PFSK-1 (cell line): ENCODE data around the gene SAMM50.

Experiments used
- FOXP2 ChIP-seq: optimal IDR thresholded peaks from 2 replicates; pipeline ENCODE3; 2011; ENCODE audit warnings: borderline replicate concordance, control low read depth, inconsistent platforms; ENCODE audit not compliant: insufficient read depth; ENCODE audit errors: extremely low read length, extremely low read depth
- POLR2AphosphoS5 ChIP-seq: IDR thresholded peaks from 2 replicates; pipeline ENCODE4 v1.6.1; 2012; ENCODE audit warnings: low read depth, mild to moderate bottlenecking, control low read depth, low read length, moderate library complexity
- SIN3A ChIP-seq: IDR thresholded peaks from 2 replicates; pipeline ENCODE4 v1.6.1; 2012; ENCODE audit warnings: mild to moderate bottlenecking, low read length, moderate library complexity, borderline replicate concordance; ENCODE audit not compliant: insufficient read depth
- TAF1 ChIP-seq: IDR thresholded peaks from 2 replicates; pipeline ENCODE4 v1.6.1; 2012; ENCODE audit warnings: low read length, control low read depth, borderline replicate concordance; ENCODE audit not compliant: insufficient read depth
- TF ChIP-seq, protein P1 (sequence below), 2 experiments: IDR thresholded peaks; 2 replicates each; pipeline versions ENCODE4 v1.6.1 to v1.8.0; 2011 to 2012; ENCODE audit warnings: low read depth in 2 of 2, low read length in 2 of 2, control low read depth in 1 of 2, inconsistent platforms in 1 of 2, mild to moderate bottlenecking in 1 of 2, moderate library complexity in 1 of 2; ENCODE audit not compliant: insufficient read depth in 1 of 2

Gene SAMM50

DNA sequence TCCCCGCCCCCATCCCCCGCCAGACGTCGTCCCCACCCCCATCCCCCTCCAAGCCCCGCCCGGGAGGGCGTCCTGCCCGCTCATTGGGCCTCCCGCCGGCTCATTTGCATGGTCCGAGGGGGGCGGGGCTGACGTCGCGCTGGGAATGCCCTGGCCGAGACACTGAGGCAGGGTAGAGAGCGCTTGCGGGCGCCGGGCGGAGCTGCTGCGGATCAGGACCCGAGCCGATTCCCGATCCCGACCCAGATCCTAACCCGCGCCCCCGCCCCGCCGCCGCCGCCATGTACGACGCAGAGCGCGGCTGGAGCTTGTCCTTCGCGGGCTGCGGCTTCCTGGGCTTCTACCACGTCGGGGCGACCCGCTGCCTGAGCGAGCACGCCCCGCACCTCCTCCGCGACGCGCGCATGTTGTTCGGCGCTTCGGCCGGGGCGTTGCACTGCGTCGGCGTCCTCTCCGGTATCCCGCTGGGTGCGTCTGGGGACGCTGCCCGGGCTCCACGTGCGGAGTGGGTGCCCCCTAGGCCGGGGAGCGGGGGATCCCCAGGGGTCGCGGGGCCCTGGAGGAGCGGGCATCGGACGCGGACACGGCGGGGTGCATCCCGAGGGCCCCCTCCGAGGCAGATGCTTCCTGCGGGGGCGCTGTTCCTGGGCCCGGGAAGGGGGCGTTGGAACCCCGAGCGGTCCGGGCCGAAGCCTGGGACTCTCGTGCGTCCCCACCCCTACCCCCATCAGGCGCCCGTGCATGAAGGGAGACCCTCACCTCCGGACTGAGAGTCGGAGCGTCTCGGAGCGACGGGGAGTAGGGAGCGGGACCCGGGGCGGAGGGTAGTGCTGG lies 31.4 kb upstream of the SAMM50 start, which contains the start of gene PNPLA3:
Gene PNPLA3 (plus strand): TSS at position 175 of the 834 bp plus-strand sequence. CDS start 107 bp downstream, at position 282.
- TF ChIP-seq, protein P1, sequence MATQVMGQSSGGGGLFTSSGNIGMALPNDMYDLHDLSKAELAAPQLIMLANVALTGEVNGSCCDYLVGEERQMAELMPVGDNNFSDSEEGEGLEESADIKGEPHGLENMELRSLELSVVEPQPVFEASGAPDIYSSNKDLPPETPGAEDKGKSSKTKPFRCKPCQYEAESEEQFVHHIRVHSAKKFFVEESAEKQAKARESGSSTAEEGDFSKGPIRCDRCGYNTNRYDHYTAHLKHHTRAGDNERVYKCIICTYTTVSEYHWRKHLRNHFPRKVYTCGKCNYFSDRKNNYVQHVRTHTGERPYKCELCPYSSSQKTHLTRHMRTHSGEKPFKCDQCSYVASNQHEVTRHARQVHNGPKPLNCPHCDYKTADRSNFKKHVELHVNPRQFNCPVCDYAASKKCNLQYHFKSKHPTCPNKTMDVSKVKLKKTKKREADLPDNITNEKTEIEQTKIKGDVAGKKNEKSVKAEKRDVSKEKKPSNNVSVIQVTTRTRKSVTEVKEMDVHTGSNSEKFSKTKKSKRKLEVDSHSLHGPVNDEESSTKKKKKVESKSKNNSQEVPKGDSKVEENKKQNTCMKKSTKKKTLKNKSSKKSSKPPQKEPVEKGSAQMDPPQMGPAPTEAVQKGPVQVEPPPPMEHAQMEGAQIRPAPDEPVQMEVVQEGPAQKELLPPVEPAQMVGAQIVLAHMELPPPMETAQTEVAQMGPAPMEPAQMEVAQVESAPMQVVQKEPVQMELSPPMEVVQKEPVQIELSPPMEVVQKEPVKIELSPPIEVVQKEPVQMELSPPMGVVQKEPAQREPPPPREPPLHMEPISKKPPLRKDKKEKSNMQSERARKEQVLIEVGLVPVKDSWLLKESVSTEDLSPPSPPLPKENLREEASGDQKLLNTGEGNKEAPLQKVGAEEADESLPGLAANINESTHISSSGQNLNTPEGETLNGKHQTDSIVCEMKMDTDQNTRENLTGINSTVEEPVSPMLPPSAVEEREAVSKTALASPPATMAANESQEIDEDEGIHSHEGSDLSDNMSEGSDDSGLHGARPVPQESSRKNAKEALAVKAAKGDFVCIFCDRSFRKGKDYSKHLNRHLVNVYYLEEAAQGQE (IDR thresholded peaks at IDR 0.05; ENCODE audit: insufficient read depth in 1 of 2, low read depth in 2 of 2, low read length in 2 of 2) = no peak
- peak; percentile 16 for TF ChIP-seq FOXP2
- no peak for TF ChIP-seq SIN3A
- TF ChIP-seq POLR2AphosphoS5 = peak; percentile 79
- TF ChIP-seq TAF1 = 0 out of 2 replicates have a peak, but pooled peaks have one; percentile 41

DNA sequence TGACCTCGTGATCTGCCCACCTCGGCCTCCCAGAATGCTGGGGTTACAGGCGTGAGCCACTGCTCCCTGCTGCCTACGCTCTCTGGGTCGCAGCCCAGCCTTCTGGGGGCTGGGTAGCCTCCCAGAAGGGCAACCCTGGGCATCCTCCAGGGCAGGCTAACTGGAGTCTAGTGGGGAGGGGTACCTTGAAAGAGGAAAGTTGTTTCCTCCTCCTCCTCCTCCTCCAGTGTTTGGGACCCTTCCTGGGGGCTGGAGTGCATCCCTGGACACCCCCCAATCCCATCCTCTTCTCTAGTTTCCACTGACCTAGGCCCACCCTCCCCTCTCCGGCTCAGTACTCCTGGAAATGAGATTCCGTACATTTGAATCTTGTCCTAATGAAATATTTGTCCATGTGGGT lies 30.4 kb upstream of the SAMM50 start:
- TF ChIP-seq TAF1 = no peak
- no peak for TF ChIP-seq POLR2AphosphoS5
- TF ChIP-seq SIN3A = no peak
- no peak for TF ChIP-seq FOXP2
- TF ChIP-seq, protein P1 (IDR thresholded peaks at IDR 0.05; ENCODE audit: insufficient read depth in 1 of 2, low read depth in 2 of 2, low read length in 2 of 2) = no peak

DNA sequence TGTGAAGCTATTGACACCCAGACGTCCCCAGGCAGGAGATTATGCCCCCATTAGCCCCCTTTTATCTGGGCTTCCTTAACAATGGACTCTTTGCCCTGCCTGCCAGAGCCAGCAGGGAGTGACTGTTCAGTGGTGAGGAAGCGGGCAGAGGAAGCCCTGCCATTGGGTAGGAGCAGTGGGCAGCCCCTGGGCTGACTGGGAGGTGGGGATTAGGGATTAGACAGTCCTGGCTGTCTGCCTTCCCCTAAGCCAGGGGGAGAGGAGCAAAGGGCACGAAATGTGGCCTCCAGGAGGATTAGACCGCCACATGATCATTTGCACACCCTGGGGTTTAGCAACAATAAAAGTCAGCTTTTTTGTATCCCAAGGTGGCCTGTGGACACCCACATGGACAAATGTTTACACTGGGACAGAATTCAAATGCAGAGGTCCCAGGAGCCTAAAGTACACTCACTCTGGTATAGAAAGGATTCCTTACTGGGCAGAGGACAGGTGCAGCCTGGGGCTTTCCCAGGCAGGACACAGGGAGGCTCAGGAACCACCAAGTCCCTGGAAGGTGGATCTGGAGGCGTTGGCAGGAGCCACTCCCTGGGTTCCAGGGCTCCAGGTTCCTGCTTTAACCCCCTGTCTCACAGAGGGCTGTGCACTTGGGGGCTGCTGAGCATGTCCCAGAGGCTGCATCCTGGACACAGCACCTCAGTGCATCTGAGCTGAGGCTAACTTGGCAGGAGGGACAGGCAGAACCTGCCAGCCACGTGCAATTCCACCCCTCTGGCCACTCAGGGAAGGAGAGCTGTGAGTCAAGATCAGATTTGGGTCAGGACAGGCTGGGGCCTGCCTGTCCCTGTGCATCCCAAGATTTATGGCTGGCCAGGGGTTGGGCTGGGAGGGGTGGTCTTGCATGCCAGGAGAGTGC lies 29.6 kb upstream of the SAMM50 start:
- TF ChIP-seq POLR2AphosphoS5 = no peak
- no peak for TF ChIP-seq FOXP2
- no peak for TF ChIP-seq TAF1
- TF ChIP-seq SIN3A = no peak
- TF ChIP-seq, protein P1 (IDR thresholded peaks at IDR 0.05; ENCODE audit: insufficient read depth in 1 of 2, low read depth in 2 of 2, low read length in 2 of 2) = no peak

DNA sequence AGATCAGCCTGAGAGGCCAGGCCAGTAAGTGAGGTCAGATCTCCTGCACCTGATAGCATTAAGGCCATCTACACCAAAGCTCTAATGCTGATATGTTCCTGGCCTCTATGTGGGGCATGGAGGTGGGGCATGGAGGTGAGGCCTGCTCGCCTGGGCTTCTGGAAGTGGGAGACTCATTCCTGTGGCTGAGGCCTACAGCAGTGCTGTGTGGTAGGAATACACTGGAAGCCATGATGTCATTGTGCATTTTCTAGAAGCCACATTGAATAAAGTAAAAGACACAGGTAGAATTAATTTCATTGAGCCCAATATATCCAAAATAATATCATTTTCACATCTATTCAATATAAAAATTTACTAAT lies 28.9 kb upstream of the SAMM50 start:
- TF ChIP-seq FOXP2 (no peak), TAF1 (no peak), SIN3A (no peak), POLR2AphosphoS5 (no peak)
- TF ChIP-seq, protein P1 (IDR thresholded peaks at IDR 0.05; ENCODE audit: insufficient read depth in 1 of 2, low read depth in 2 of 2, low read length in 2 of 2) = no peak
